CD4-positive, alpha-beta memory T cell (primary cell): Measurements from ENCODE around the gene SCPEP1. TPM values are rescaled to one million over a fixed set of nuclear protein-coding genes. Genes with fewer than 3 reads are reported as not detected.
A peak's percentile ranks its signal among the peaks of the same experiment; 100 is the strongest.

ENCODE experiments used
- CTCF ChIA-PET: fragments of 350-600 bp; sonication (Branson Sonifier 250); formaldehyde crosslinking; loops from one replicate; lab custom pipeline; 2021; ENCODE audit warnings: inconsistent platforms; ENCODE audit not compliant: partially characterized antibody; lab: Charles Lee
- POLR2A ChIA-PET: fragments of 350-600 bp; sonication (Branson Sonifier 250); formaldehyde crosslinking; loops from one replicate; lab custom pipeline; 2021; ENCODE audit not compliant: partially characterized antibody; lab: Charles Lee
- DNase-seq, 5 donors: peaks; one replicate each; pipeline versions ENCODE4 v3.0.0 to v3.0.0-alpha.2; 2020 to 2022; ENCODE audit warnings: mixed read lengths in 1 of 5
- H3K27ac ChIP-seq: one replicate; pipeline ENCODE4 v1.7.0; 2013; ENCODE audit warnings: low read depth, low read length
- H3K27me3 ChIP-seq: 2 replicates; pipeline ENCODE4 v1.7.0; 2013; ENCODE audit warnings: mild to moderate bottlenecking, low read length, moderate library complexity; ENCODE audit not compliant: insufficient read depth
- H3K36me3 ChIP-seq: 2 replicates; pipeline ENCODE4 v1.7.0; 2013; ENCODE audit warnings: mild to moderate bottlenecking, low read length, moderate library complexity; ENCODE audit not compliant: insufficient read depth
- H3K4me1 ChIP-seq: 2 replicates; pipeline ENCODE4 v1.7.0; 2013; ENCODE audit warnings: mild to moderate bottlenecking, low read length, moderate library complexity; ENCODE audit not compliant: insufficient read depth
- H3K4me3 ChIP-seq, 2 donors: one replicate each; pipeline ENCODE4 v1.7.0; 2013; ENCODE audit warnings: low read length in 2 of 2, mild to moderate bottlenecking in 1 of 2
- H3K9me3 ChIP-seq, 2 donors: one replicate each; pipeline ENCODE4 v1.7.0; 2013; ENCODE audit warnings: low read length in 2 of 2, control low read depth in 1 of 2; ENCODE audit not compliant: control insufficient read depth in 1 of 2
- H3K27ac Mint-ChIP-seq, 7 donors: one replicate each; pipeline ENCODE4 v1.8.0; 2020 to 2021; ENCODE audit warnings: mixed read lengths in 7 of 7, mild to moderate bottlenecking in 6 of 7, inconsistent platforms in 3 of 7, moderate library complexity in 3 of 7
- H3K27me3 Mint-ChIP-seq, 2 donors: one replicate each; pipeline ENCODE4 v1.8.0; 2020 to 2021; ENCODE audit warnings: mixed read lengths in 2 of 2
- H3K36me3 Mint-ChIP-seq, 2 donors: one replicate each; pipeline ENCODE4 v1.8.0; 2020 to 2021; ENCODE audit warnings: mixed read lengths in 2 of 2, inconsistent platforms in 1 of 2, mild to moderate bottlenecking in 1 of 2
- H3K4me1 Mint-ChIP-seq, 4 donors: one replicate each; pipeline ENCODE4 v1.8.0; 2020 to 2021; ENCODE audit warnings: mixed read lengths in 4 of 4, mild to moderate bottlenecking in 1 of 4
- H3K4me3 Mint-ChIP-seq, 8 donors: one replicate each; pipeline ENCODE4 v1.8.0; 2020 to 2021; ENCODE audit warnings: mixed read lengths in 8 of 8, mild to moderate bottlenecking in 7 of 8, moderate library complexity in 6 of 8, inconsistent platforms in 3 of 8
- H3K9me3 Mint-ChIP-seq, 8 donors: one replicate each; pipeline ENCODE4 v1.8.0; 2020 to 2021; ENCODE audit warnings: mixed read lengths in 8 of 8, mild to moderate bottlenecking in 5 of 8, inconsistent platforms in 3 of 8, moderate library complexity in 1 of 8
- intact Hi-C: fragments of 100-400 bp; cut with micrococcal nuclease; formaldehyde crosslinking; loops from one replicate; pipeline ENCODE4 v1.15.1; 2023
- polyA plus RNA-seq, 2 donors: library from polyadenylated mRNA; unstranded; fragments of 300-500 nt; fragmentation: Illumina TruSeq; gene quantifications; one replicate each; pipeline ENCODE4 v1.2.3, GENCODE V29; 2021
- total RNA-seq, 2 experiments: library from RNA; stranded (reverse); gene quantifications; one replicate each; pipeline ENCODE4 v1.2.3, GENCODE V29; 2021

Gene SCPEP1
- total and polyA plus RNA-seq, 4 experiments from 2014 or later, result 16.3 to 31.3 (median 19.7) TPM

DNA sequence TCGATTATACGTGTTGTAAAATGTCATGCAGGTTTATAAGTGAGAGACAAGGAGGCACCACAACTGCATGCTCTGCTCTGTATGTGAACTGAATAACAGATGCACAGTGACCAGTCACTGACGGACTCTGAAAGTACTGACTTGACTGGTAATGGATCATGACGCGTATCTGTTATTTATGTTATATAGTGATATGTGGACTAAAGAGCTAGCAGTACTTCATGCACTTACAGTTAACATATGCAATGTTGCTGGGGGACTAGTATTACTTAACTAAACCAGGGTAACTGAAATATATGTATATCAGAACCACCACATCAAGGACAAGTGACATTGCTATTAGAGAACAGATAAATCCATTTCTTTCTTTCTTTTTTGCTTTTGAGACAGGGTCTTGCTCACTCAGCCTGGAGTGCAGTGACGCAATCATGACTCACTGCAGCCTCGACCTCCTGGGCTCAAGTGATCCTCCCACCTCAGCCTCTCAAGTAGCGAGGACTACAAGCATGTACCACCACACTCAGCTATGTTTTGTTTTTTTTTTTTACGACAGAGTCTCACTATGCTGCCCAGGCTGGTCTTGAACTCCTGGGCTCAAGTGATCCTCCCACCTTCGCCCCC is 34.3 kb upstream of the SCPEP1 start:
- Mint-ChIP-seq H3K27ac (peak overlapping the region in 1 of 7 donors; percentile 21), H3K4me3 (no peak overlapping the region), H3K4me1 (peaks cover 0 to 5% (median 2%) of the 10 kb centered on the region in 4 donors), H3K36me3 (peaks cover 48 to 72% of the 10 kb centered on the region in 2 donors), H3K27me3 (no peaks in the 10 kb centered on the region), H3K9me3 (no peaks in the 10 kb centered on the region)
- intact Hi-C loops, result no loop called here
- CTCF ChIA-PET, result interaction anchor here (0.6 to 7.5 kb wide), 2 partner anchors 50 to 125 kb away, joined by 3 to 172 read pairs; no protein-coding TSS in a partner anchor
- no peaks in the 10 kb centered on the region for H3K4me1 ChIP-seq
- POLR2A ChIA-PET, result no interaction called here
- no peak overlapping the region for H3K27ac ChIP-seq
- H3K27me3 ChIP-seq, result no peaks in the 10 kb centered on the region
- DNase-seq, result no peak
- no peaks in the 10 kb centered on the region for H3K9me3 ChIP-seq
- H3K4me3 ChIP-seq, result no peak overlapping the region
- peaks cover 12% of the 10 kb centered on the region for H3K36me3 ChIP-seq

DNA sequence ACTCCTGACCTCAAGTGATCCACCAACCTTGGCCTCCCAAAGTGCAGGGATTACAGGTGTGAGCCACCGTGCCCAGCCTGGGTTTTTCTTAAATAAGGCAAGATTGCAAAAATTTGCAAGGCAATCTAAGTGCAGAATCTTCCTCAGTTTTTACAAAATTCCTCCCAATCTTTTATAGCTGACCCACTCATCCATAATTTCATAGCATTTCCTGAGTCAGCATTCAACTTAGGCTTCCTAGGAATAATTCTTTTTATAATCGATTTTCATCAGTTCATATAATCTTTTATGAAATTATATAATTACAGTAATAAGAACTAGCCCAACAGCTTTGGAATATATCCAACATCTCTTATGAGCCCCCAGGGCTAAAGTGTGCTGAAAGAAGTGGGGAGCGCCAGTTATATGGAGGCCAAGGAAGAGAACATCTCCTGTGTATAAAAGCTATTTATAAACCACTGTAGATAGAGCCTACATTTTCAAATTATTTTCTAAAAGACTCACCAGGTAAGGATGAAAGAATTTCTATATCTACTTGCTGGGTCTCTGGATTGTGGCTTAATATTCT is 31.9 kb upstream of the SCPEP1 start:
- Mint-ChIP-seq H3K4me1 (peaks cover 0 to 3% (median under 1%) of the 10 kb centered on the region in 4 donors), H3K27me3 (no peaks in the 10 kb centered on the region), H3K9me3 (no peaks in the 10 kb centered on the region), H3K27ac (no peak overlapping the region), H3K36me3 (peaks cover 55 to 73% of the 10 kb centered on the region in 2 donors), H3K4me3 (no peak overlapping the region)
- no peaks in the 10 kb centered on the region for H3K9me3 ChIP-seq
- H3K27me3 ChIP-seq, result no peaks in the 10 kb centered on the region
- ChIA-PET POLR2A (no interaction called here), CTCF (interaction anchor here (1.6 to 7.5 kb wide), 2 partner anchors 54 to 127 kb away, joined by 3 to 172 read pairs; no protein-coding TSS in a partner anchor)
- DNase-seq, result no peak
- no peak overlapping the region for H3K27ac ChIP-seq
- H3K4me1 ChIP-seq, result no peaks in the 10 kb centered on the region
- H3K36me3 ChIP-seq, result peaks cover 19% of the 10 kb centered on the region
- H3K4me3 ChIP-seq, result no peak overlapping the region
- intact Hi-C loops, result no loop called here

- ChIA-PET CTCF (no interaction called here), POLR2A (no interaction called here)
- no peak for DNase-seq
- Mint-ChIP-seq H3K27ac (no peak overlapping the region), H3K27me3 (no peaks in the 10 kb centered on the region), H3K4me3 (no peak overlapping the region), H3K9me3 (no peaks in the 10 kb centered on the region), H3K4me1 (peaks cover 0 to 3% (median 2%) of the 10 kb centered on the region in 4 donors), H3K36me3 (peaks cover 44 to 67% of the 10 kb centered on the region in 2 donors)
- Histone ChIP-seq H3K4me1 (no peaks in the 10 kb centered on the region), H3K36me3 (peaks cover 7% of the 10 kb centered on the region), H3K4me3 (no peak overlapping the region), H3K9me3 (no peaks in the 10 kb centered on the region), H3K27me3 (no peaks in the 10 kb centered on the region), H3K27ac (no peak overlapping the region)
- intact Hi-C loops, result no loop called here
Observed at GRCh38 chr17:56947741-56948140, 30.2 kb upstream of the SCPEP1 start.

GRCh38 chr17:56948491-56948890 is 29.4 kb upstream of the SCPEP1 start:
- H3K4me3 ChIP-seq, result no peak overlapping the region
- Mint-ChIP-seq H3K36me3 (peaks cover 39 to 63% of the 10 kb centered on the region in 2 donors), H3K27ac (no peak overlapping the region)

DNA sequence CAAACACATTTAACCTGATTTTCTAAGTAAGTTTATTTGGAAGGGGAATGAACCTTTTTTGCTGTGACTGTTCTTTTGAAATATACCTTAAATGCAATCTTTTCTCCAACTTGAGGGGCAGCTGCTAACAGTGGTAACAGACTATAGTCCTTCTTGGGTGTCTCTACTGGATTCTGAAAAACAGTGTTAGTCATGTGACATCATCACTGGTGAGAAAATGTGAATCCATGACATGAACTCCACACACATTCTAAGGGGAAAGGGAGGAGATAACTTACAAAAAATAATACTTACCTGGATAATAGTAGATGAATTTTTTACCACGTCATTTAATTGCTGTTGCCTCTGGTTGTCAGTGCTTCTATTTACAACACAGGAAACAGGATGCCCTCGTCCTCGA is 28.3 kb upstream of the SCPEP1 start:
- Histone ChIP-seq H3K36me3 (peaks cover 7% of the 10 kb centered on the region), H3K27me3 (no peaks in the 10 kb centered on the region), H3K4me1 (no peaks in the 10 kb centered on the region), H3K27ac (no peak overlapping the region), H3K4me3 (no peak overlapping the region), H3K9me3 (no peaks in the 10 kb centered on the region)
- CTCF ChIA-PET, result interaction anchor here (1.6 kb wide), 1 partner anchor 130 kb away, joined by 4 read pairs; no protein-coding TSS in a partner anchor
- POLR2A ChIA-PET, result interaction anchor here (1.2 kb wide), 1 partner anchor 36 kb away, joined by 3 read pairs; the partner anchor contains the start of gene TRIM25
- peaks cover 39 to 61% of the 10 kb centered on the region in 2 donors for H3K36me3 Mint-ChIP-seq
- no peaks in the 10 kb centered on the region for H3K27me3 Mint-ChIP-seq
- H3K4me3 Mint-ChIP-seq, result no peak overlapping the region
- H3K4me1 Mint-ChIP-seq, result peaks cover 0 to 5% (median 3%) of the 10 kb centered on the region in 4 donors
- no peaks in the 10 kb centered on the region for H3K9me3 Mint-ChIP-seq
- DNase-seq, result no peak
- intact Hi-C loops, result no loop called here
- peak overlapping the region in 4 of 7 donors; percentile 2 to 85 (median 27) for H3K27ac Mint-ChIP-seq

More at GRCh38 chr17:56948491-56948890, 29.4 kb upstream of the SCPEP1 start:
- ChIA-PET CTCF (interaction anchor here (1.6 kb wide), 1 partner anchor 129 kb away, joined by 4 read pairs; no protein-coding TSS in a partner anchor), POLR2A (no interaction called here)
- Histone ChIP-seq H3K36me3 (peaks cover 7% of the 10 kb centered on the region), H3K4me1 (no peaks in the 10 kb centered on the region), H3K27ac (no peak overlapping the region), H3K9me3 (no peaks in the 10 kb centered on the region), H3K27me3 (no peaks in the 10 kb centered on the region)
- H3K9me3 Mint-ChIP-seq, result no peaks in the 10 kb centered on the region
- no peak for DNase-seq
- intact Hi-C loops, result no loop called here
- H3K27me3 Mint-ChIP-seq, result no peaks in the 10 kb centered on the region
- peaks cover 0 to 4% (median 2%) of the 10 kb centered on the region in 4 donors for H3K4me1 Mint-ChIP-seq
- no peak overlapping the region for H3K4me3 Mint-ChIP-seq

- Histone ChIP-seq H3K27me3 (no peaks in the 10 kb centered on the region), H3K27ac (no peak overlapping the region), H3K36me3 (no peaks in the 10 kb centered on the region), H3K9me3 (no peaks in the 10 kb centered on the region), H3K4me3 (no peak overlapping the region), H3K4me1 (peaks cover 20% of the 10 kb centered on the region)
- H3K36me3 Mint-ChIP-seq, result peaks cover 0 to 15% of the 10 kb centered on the region in 2 donors
- CTCF ChIA-PET, result interaction anchor here (1.6 to 1.8 kb wide), 2 partner anchors 15 to 17 kb away, joined by 4 read pairs; no protein-coding TSS in a partner anchor
- H3K4me3 Mint-ChIP-seq, result no peak overlapping the region
- H3K27ac Mint-ChIP-seq, result no peak overlapping the region
- intact Hi-C loops, result no loop called here
- no peak for DNase-seq
- peaks cover 12 to 38% (median 28%) of the 10 kb centered on the region in 4 donors for H3K4me1 Mint-ChIP-seq
- POLR2A ChIA-PET, result no interaction called here
- peaks cover 0 to 1% of the 10 kb centered on the region in 2 donors for H3K27me3 Mint-ChIP-seq
- no peaks in the 10 kb centered on the region for H3K9me3 Mint-ChIP-seq
Observed at GRCh38 chr17:56956992-56957391, 20.9 kb upstream of the SCPEP1 start.
